Tibial nerve (tissue), 3 donors: ENCODE measurements around the gene BACE2.

Experiments
- CTCF ChIP-seq, 5 experiments: fragments of 200-600 bp in 3 of 5; fragments of 450-650 bp in 2 of 5; sonication (generic) in 3 of 5; IDR thresholded peaks; one replicate each; pipeline ENCODE4 v1.5.1; 2016 to 2019; ENCODE audit warnings: antibody characterized with exemption in 5 of 5, mild to moderate bottlenecking in 3 of 5, moderate library complexity in 2 of 5
- POLR2A ChIP-seq, 2 donors: fragments of 450-650 bp; IDR thresholded peaks; one replicate each; pipeline ENCODE4 v1.6.1; 2017; ENCODE audit warnings: antibody characterized with exemption in 2 of 2, mild to moderate bottlenecking in 2 of 2, moderate library complexity in 2 of 2

- TF ChIP-seq POLR2A (IDR thresholded peaks at IDR 0.05) (no peak), CTCF (IDR thresholded peaks at IDR 0.05) (no peak)
Measured at GRCh38 chr21:41148798-41149197, 19.2 kb upstream of the BACE2 start.
